NCI-H526 (cell line): ENCODE data around the gene MYO5A.

ENCODE experiments used
- DNase-seq, 2 experiments: peaks; one replicate each; lab custom pipeline; 2025; lab: John Stamatoyannopoulos, UW

Gene MYO5A

GRCh38 chr15:52361975-52362494 is 166.6 kb downstream of the MYO5A start:
- DNase-seq: no peak

GRCh38 chr15:52361494-52361893 is 167.2 kb downstream of the MYO5A start:
- DNase-seq: no peak

DNA sequence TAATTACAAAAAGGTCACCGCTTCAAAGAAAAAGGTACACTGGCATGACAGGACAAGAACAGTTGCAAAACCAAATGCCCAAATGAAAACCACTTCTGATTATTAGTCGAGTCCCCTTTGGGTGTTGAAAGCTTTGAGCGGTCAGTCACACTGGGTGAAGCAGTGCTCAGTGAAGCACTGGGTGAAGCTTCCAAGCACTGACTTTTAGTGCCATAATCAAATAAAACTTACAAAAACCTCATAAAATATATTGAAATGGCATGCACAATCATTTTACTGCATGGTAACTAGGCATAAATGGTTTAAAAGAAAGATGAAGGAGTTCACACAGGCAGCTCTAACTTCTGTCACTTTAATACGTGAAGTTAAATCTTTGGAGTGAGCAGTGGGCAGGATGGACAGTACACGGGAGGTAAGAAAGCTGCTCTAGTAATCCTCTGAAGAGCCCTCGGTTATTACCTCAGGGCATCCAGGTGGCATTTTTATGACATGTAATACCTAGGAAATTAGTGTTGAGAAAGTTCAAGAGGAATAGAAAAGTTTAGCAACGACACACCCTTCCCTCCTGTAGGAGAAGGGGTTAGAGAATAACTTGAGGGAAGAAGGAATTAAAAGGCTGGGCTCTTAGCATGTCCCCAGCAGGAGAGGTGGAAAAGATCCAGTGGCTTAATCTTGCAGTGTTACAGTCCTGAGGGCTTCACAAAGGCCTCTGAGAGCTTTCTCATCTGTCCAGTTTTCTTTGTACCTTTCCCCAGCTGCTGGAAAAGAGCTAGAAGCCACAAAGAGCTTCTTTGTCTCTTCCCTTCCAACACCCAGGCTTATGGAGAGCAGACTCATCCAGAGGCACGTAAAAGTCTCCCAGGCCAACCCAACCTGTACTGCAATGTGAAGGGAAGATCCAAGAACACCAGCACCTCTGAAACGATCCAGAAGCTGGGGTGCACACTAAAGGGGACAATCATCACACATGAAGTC is 168.2 kb downstream of the MYO5A start:
- DNase-seq: peak; percentile 49 to 55

DNA sequence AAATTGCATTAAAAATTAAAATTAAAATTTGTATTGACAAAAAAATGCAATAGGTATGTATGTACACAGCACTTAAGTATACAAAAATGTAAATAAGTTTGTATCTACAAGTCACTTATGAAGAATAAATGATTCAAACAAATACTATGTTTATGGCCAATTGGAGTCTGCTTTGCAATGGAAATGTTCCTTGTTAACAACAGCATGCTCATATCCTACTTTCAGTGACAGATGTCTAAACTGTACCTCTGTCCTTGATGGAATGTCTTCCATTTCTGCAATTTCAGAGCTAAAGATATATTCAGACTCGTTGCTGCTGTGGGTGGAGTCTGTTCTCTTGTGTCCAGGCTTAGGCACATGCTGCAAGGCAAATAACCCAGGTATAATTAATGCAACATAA is 169.0 kb downstream of the MYO5A start:
- DNase-seq: peak in 1 of 2 experiments; percentile 2

- no peak for DNase-seq
Observed at GRCh38 chr15:52357949-52358348, 170.7 kb downstream of the MYO5A start.

GRCh38 chr15:52352086-52352485 is 176.6 kb downstream of the MYO5A start:
- DNase-seq: no peak

DNA sequence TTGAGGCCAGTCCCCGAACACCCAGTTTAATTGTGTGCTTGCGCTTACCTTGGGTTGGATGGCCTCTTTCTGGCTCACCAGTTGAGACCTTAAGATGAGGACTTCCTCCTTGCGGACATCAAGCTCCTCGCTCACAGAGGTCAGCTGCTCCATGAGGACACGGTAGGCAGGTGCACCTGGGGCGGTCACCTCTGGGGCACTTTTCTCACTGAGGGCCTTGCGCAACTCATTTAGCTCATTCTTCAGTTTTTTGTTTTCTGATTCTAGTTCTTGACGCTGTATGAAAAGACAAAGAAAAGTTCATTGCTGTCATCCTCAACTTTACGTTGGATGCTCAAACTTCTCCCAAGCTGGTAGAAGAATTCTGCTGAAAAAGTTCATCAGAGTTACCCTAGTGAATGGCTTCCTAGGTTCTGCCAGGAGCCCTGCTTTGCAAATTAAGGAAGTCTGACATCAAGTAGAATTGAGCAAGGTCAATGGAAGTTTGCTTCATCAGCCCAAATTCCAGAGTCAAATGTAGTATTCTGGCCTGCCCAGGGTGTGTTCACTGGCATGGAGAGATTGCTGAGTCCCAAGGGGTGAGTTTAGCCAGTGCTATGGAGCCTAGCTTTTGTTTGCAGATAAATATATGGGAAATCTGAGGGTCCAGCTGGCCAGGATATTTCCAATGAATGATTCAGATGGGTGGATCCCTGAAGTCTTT is 177.3 kb downstream of the MYO5A start:
- DNase-seq: no peak

DNA sequence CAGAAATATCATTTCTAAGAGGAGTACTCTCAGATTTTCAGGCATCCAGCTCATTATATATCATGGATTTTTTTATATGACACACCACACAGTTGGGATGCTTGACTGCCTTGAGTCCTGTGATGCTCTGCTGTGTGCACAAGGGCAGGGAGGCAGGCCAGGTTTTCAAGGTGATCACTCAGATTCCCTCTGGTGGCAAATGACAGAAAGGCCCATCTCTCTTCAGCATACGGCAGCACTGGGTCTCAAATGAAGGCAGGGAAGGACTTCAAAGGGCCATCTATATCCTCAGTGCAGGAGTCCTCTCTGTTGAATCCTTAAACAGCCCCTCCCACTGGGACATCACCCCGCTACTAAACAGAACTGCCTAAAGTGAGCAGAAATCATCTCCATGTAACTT is 178.3 kb downstream of the MYO5A start:
- no peak for DNase-seq

- no peak for DNase-seq
Observed at GRCh38 chr15:52349052-52349700, 179.5 kb downstream of the MYO5A start.

GRCh38 chr15:52348056-52348745 is 180.5 kb downstream of the MYO5A start:
- DNase-seq: no peak

DNA sequence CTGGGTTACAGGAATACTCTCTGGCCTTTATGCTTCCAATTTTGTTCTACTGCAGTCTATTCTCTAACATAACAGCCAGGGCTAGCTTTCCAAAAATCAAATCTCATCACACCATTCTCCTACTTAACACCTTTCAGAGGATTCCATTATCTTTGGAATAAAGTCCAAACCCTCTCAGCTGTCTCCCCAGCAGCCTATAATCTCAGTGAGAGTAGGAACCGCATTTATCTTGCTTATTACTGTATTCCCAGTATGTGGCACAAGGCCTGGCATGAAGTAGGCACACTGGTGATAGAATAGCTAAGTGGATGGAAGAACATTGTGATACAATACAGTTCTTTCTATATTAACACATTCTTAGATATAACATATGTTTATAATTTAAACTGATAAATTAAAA is 184.1 kb downstream of the MYO5A start:
- DNase-seq: no peak

DNA sequence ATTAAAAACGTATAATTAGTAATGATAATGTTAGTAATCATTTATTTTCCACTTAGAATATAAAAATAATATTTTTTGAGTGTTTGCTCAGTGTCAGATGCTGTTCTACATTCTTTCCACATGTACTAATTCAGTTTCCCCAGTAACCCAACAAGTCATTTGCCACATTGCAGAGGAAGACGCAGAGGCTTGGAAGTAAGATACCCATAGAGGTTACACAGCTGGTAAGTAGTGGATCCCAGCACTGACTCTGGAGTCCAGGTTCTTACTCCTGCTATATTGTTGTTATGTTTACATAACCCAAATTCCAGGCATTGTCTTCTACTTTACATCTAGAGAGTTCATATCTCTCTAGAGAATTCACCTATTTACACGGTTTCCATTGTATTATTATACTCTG is 184.8 kb downstream of the MYO5A start:
- no peak for DNase-seq

- no peak for DNase-seq
Observed at GRCh38 chr15:52340093-52340492, 188.6 kb downstream of the MYO5A start.

DNA sequence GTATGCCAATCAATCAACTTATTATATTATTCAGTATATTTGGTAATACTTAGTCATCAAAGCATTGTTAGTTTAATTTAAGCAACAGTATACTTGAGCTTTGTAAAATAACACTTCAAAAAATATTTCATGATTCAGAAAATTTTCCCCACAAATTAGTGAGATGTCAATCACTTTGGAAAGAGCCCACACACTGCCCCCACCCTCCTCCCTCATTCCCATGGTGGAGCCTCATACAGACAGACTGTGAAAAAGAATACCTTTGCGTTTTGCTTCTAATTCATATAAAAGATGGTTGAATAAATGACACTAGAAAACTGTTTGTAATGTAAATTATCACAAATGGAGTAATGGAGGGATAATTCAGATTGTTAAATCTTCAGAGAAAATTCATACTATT is 189.8 kb downstream of the MYO5A start:
- no peak for DNase-seq

DNA sequence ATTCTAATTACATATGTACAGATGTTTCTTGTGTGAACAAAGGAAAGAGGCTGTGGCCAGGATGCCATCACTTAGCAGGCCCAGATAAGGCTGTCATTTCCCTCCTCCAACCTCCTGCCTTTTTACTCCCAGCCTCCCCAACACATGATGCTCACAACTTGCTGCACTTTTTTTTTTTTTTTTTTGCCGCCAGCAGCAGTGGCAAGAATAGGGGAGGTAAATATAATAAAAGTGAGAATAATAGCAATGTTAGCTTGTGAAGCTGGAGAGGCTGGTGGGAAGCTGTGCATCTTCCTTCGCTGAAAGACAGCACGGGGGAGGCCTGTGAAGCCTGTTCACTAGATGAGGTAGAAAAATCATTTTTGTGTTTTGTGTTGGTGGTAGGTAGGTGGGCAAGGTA is 190.6 kb downstream of the MYO5A start:
- no peak for DNase-seq

DNA sequence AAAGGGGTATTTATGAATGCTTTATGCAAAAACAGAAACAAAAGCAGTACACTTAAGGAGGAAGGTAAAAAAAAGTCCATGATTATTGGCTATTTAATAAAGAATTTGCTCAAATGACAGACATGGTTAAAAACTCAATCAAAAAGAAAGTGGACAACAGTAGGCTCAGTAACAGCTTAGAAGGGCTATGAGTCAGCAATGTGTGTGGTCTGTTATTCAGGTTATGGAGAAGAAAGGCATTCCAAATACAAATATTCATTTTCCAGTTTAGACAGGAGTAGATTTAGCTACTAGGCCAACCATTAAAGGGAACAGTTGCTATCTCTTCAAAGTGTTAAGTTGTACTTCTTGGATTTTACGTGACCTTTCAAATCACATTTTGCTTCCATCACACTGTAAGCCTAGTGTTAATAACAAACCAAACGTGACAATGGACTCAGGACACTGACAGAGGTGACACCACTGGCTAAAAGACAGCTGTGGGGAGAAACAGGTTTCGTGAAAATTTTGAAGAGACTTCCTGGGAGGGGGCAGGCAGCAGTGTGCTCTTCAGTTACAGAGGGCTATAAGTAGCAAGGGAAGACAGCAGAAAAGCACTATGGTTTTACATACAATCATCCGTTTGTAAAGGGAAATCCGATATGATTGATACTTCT is 191.4 kb downstream of the MYO5A start:
- DNase-seq: no peak

- peak in 1 of 2 experiments; percentile 27 for DNase-seq
Observed at GRCh38 chr15:52336529-52336928, 192.2 kb downstream of the MYO5A start.

DNA sequence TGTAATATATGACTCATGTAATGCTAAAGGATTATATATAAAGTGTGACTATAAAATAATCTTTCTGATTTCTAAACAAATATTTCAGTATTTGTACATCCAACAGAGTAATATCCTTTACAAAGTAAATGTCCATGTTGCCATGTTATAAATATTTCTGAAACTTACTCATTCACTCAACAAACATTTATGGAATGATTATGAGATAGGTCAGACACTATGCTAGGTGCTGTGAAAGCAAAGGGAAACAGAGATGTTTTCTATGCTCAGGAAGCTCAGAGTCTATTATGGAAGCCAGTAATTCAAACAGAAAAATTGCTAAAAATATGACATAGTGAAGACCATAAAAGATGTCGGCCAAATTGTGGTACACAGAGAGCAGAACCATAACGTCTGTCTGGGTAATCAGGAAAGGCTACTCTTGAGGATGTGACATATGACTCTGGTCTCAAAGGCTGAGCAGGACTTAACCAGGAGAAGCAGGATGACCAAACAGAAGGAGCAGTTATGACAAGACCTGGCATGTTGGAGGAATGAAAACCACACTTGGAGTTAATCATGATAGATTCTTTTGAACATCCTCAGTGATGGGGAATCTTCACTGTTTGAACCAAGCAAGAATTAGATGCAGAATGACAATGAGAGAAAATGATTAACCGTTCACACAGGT is 194.1 kb downstream of the MYO5A start:
- DNase-seq: no peak

GRCh38 chr15:52331490-52332240 is 197.0 kb downstream of the MYO5A start:
- peak; percentile 78 to 80 for DNase-seq

- no peak for DNase-seq
Observed at GRCh38 chr15:52329987-52330386, 198.7 kb downstream of the MYO5A start.
